Rectal smooth muscle tissue (tissue), 1 donor: ENCODE data around the gene UBB.

Source experiments
- H3K27ac ChIP-seq: one replicate; pipeline ENCODE4 v1.7.0; 2013; ENCODE audit warnings: low read depth, low read length, inconsistent platforms
- H3K27me3 ChIP-seq: one replicate; pipeline ENCODE4 v1.7.0; 2013; ENCODE audit warnings: low read length; ENCODE audit not compliant: control insufficient read depth, insufficient read depth
- H3K36me3 ChIP-seq: one replicate; pipeline ENCODE4 v1.7.0; 2013; ENCODE audit warnings: low read length; ENCODE audit not compliant: control insufficient read depth, insufficient read depth
- H3K4me1 ChIP-seq: one replicate; pipeline ENCODE4 v1.7.0; 2013; ENCODE audit warnings: low read length; ENCODE audit not compliant: control insufficient read depth, insufficient read depth
- H3K4me3 ChIP-seq: one replicate; pipeline ENCODE4 v1.7.0; 2013; ENCODE audit warnings: low read length
- H3K9ac ChIP-seq: one replicate; pipeline ENCODE4 v1.7.0; 2013; ENCODE audit warnings: low read length

UBB gene

GRCh38 chr17:16352667-16353316 lies 28.1 kb upstream of the UBB start:
- H3K4me3 ChIP-seq = peak overlapping the region; percentile 79
- no peaks in the 10 kb centered on the region for H3K27me3 ChIP-seq
- no peaks in the 10 kb centered on the region for H3K4me1 ChIP-seq
- no peak overlapping the region for H3K27ac ChIP-seq
- peaks cover 2% of the 10 kb centered on the region for H3K36me3 ChIP-seq
- no peak overlapping the region for H3K9ac ChIP-seq

DNA sequence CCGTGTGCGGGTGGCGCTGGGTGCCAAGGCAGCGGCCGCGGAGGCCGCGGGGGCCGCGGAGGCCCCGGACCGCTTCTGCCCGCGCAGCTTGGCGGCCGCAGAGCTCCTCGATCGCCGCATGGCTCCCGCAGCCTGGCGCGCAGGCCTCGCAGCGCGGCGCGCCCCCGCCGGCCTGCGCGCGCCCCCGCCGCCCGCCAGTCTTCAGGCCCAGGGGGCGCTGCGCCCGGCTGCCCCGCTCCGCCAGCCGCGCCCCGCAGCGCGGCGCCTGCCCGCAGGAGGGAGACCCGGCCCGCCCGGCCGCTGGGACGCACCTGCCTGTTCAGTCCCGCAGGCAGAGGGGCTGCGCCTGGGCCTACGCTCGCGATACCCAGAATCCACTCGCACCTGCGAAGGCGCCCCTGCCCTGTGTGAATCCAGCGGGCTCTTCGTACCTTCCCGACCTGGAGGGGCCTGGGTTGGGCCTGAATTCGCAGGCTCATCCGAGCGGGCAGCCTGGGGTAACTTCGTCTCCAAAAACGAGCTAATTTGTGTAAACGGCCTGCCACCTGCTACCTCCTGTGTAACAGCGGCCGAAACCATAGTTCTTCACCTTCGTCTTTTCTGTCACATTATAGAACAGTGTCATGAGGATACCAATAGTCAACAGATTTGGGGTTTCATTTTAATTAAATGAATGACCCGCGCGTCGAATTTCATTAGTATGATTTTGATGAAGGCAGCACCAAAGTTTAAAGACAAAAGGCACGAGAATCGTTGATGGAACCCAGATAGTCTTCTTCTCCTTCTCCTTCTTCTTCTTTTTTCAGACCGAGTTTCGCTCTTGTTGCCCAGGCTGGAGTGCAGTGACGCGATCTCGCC lies 27.3 kb upstream of the UBB start, which contains the start of gene CENPV:
TSS of gene CENPV (minus strand) at position 153 of the 858 bp plus-strand sequence. CDS start at position 120, 33 bp downstream.
- Histone ChIP-seq H3K27ac (no peak within 1 kb of the TSS), H3K9ac (no peak within 1 kb of the TSS), H3K36me3 (peaks cover 2% of the 10 kb centered on the region), H3K4me1 (no peaks in the 10 kb centered on the region), H3K27me3 (no peaks in the 10 kb centered on the region), H3K4me3 (peak within 1 kb of the TSS; percentile 79)

- Histone ChIP-seq H3K4me1 (no peaks in the 10 kb centered on the region), H3K27me3 (no peaks in the 10 kb centered on the region), H3K4me3 (no peak overlapping the region), H3K27ac (no peak overlapping the region), H3K36me3 (no peaks in the 10 kb centered on the region), H3K9ac (no peak overlapping the region)
These were observed 26.3 kb upstream of the UBB start for GRCh38 chr17:16354585-16354984.

DNA sequence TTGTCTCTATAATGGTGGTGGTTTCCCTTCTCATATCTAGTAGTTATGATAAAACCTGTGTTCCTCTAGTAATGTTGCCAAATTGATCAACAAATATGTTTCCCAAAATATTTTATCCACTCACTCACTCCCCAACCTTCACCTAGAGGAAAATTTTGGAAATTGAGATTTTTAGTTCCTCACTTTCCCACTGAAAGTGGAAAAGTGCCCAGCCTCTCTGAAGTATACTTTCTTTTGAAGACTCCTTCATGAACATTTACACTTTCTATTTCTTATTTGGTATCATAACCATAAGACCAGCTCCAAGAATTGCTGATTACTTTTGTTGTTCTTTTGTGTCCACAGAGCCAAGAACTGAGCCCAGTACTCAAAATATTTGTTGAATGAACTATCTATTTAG lies 22.5 kb upstream of the UBB start:
- Histone ChIP-seq H3K36me3 (no peaks in the 10 kb centered on the region), H3K27ac (no peak overlapping the region)

DNA sequence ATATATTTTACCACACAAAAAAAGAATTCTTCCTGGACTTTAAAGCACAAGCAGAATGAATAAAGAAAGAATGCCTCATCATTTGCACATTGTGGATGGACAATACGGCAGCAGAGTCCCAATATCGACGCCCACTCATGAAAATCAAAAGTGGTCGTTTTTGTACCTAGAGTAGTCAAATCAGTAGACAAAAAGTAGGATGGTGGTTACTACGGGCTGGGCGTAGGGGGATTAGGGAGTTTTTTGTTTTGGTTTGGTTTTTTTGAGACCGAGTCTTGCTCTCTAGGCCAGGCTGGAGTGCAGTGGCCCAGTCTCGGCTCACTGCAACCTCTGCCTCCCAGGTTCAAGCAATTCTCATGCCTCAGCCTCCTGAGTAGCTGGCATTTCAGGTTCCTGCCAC lies 19.0 kb upstream of the UBB start:
- H3K27me3 ChIP-seq = no peaks in the 10 kb centered on the region

More for the DNA sequence above, 22.5 kb upstream of the UBB start:
- no peaks in the 10 kb centered on the region for H3K27me3 ChIP-seq
- no peak overlapping the region for H3K4me3 ChIP-seq
- H3K9ac ChIP-seq = no peak overlapping the region
- H3K4me1 ChIP-seq = no peaks in the 10 kb centered on the region

GRCh38 chr17:16363749-16364536 lies 16.9 kb upstream of the UBB start:
- H3K4me3 ChIP-seq = no peak overlapping the region
- no peak overlapping the region for H3K9ac ChIP-seq
- H3K27me3 ChIP-seq = no peaks in the 10 kb centered on the region
- H3K27ac ChIP-seq = no peak overlapping the region
- no peaks in the 10 kb centered on the region for H3K36me3 ChIP-seq
- no peaks in the 10 kb centered on the region for H3K4me1 ChIP-seq

More for the DNA sequence above, 19.0 kb upstream of the UBB start:
- Histone ChIP-seq H3K4me3 (no peak overlapping the region), H3K4me1 (no peaks in the 10 kb centered on the region), H3K27ac (no peak overlapping the region), H3K36me3 (no peaks in the 10 kb centered on the region), H3K9ac (no peak overlapping the region)

- Histone ChIP-seq H3K27me3 (no peaks in the 10 kb centered on the region), H3K4me1 (no peaks in the 10 kb centered on the region), H3K36me3 (no peaks in the 10 kb centered on the region), H3K9ac (no peak overlapping the region), H3K27ac (no peak overlapping the region), H3K4me3 (no peak overlapping the region)
These were observed 16.3 kb upstream of the UBB start for GRCh38 chr17:16364625-16365024.

DNA sequence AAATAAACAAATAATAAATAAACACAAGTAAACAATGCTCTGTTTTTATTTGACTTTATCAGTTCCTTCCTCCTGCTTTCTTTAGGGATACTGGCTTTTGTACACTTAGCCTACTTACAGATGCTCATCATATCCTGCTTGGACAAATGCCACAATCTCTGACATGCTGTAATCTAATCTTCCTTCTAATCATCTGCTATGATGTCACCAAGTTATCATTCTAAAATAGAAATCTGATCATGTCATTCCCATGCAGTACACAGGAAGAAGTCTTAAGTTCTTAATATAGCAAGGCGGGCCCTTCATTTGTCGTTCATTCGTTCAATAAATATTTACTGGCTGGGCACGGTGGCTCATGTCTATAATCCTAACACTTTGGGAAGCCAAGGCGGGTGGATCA lies 9.1 kb upstream of the UBB start:
- no peak overlapping the region for H3K27ac ChIP-seq
- H3K4me3 ChIP-seq = no peak overlapping the region
- H3K27me3 ChIP-seq = no peaks in the 10 kb centered on the region
- H3K4me1 ChIP-seq = no peaks in the 10 kb centered on the region
- H3K9ac ChIP-seq = no peak overlapping the region
- H3K36me3 ChIP-seq = no peaks in the 10 kb centered on the region

GRCh38 chr17:16374146-16374938 lies 6.5 kb upstream of the UBB start:
- Histone ChIP-seq H3K9ac (no peak overlapping the region), H3K27me3 (no peaks in the 10 kb centered on the region), H3K4me3 (no peak overlapping the region), H3K36me3 (no peaks in the 10 kb centered on the region), H3K27ac (no peak overlapping the region), H3K4me1 (no peaks in the 10 kb centered on the region)

DNA sequence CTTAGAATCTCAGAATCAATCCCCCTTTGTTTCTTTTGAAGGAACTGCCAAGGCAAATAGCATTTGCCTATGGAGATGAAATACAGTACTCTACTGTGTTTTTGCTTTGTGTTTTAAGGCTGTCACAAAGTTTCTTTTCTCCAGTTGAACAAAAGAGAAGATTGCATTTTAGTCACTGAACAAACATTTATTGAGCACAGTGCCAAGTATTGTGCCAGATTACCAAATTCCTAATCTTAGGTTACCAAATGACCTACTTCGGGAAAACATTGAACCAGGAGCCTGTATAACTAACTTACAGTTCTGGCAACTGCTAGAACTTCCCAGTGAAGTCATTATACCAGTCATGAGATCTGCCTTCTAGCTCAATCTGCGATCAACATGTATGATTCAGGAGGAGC lies 3.0 kb upstream of the UBB start:
- Histone ChIP-seq H3K4me1 (peaks cover 3% of the 10 kb centered on the region), H3K9ac (no peak overlapping the region), H3K4me3 (no peak overlapping the region), H3K36me3 (peaks cover 3% of the 10 kb centered on the region), H3K27ac (no peak overlapping the region), H3K27me3 (no peaks in the 10 kb centered on the region)

- Histone ChIP-seq H3K36me3 (peaks cover 7% of the 10 kb centered on the region), H3K27ac (no peak overlapping the region), H3K9ac (no peak overlapping the region), H3K4me3 (no peak overlapping the region), H3K27me3 (no peaks in the 10 kb centered on the region), H3K4me1 (peaks cover 3% of the 10 kb centered on the region)
These were observed 2.1 kb upstream of the UBB start for GRCh38 chr17:16378636-16379282.
